ENCODE results near the gene IKZF1.

Gene IKZF1

GRCh38 chr7:50284296-50284695 is 20.2 kb upstream of the IKZF1 start:
- no peak for DNase-seq

- no peak for DNase-seq
These were observed 19.2 kb upstream of the IKZF1 start for GRCh38 chr7:50285269-50285668.

GRCh38 chr7:50287129-50287528 is 17.4 kb upstream of the IKZF1 start:
- no peak for DNase-seq

- no peak for DNase-seq
These were observed 12.3 kb upstream of the IKZF1 start for GRCh38 chr7:50292165-50292757.

- no peak for DNase-seq
These were observed 11.8 kb upstream of the IKZF1 start for GRCh38 chr7:50292763-50293162.

GRCh38 chr7:50293509-50294179 is 10.9 kb upstream of the IKZF1 start:
- DNase-seq, result no peak

- no peak for DNase-seq
These were observed 9.4 kb upstream of the IKZF1 start for GRCh38 chr7:50295133-50295532.

- no peak for DNase-seq
These were observed 7.7 kb upstream of the IKZF1 start for GRCh38 chr7:50296799-50297198.

GRCh38 chr7:50298811-50299562 is 5.5 kb upstream of the IKZF1 start:
- no peak for DNase-seq

GRCh38 chr7:50300336-50300735 is 4.2 kb upstream of the IKZF1 start:
- no peak for DNase-seq

- no peak for DNase-seq
These were observed 1.8 kb upstream of the IKZF1 start for GRCh38 chr7:50302486-50303334.

- peak; percentile 35 for DNase-seq
These were observed 984 bp upstream of the IKZF1 start for GRCh38 chr7:50303335-50304128.

- DNase-seq, result peak; percentile 62
These were observed 531 bp downstream of the IKZF1 start for GRCh38 chr7:50304911-50305582.

GRCh38 chr7:50305583-50306493 is 1.3 kb downstream of the IKZF1 start:
- no peak for DNase-seq

GRCh38 chr7:50306494-50307367 is 2.2 kb downstream of the IKZF1 start:
- DNase-seq, result no peak

GRCh38 chr7:50307368-50308032 is 3.0 kb downstream of the IKZF1 start:
- peak; percentile 72 for DNase-seq

GRCh38 chr7:50308203-50308531 is 3.7 kb downstream of the IKZF1 start:
- no peak for DNase-seq

- DNase-seq, result no peak
These were observed 4.2 kb downstream of the IKZF1 start for GRCh38 chr7:50308532-50309385.

Data from central memory CD4-positive, alpha-beta T cell (primary cell).